Central memory CD4-positive, alpha-beta T cell (primary cell): ENCODE results near the gene ZNF839.
"Not testable (repeated sequence)": the region's sequence is repeated elsewhere in the genome, so short reads cannot be mapped to it uniquely, and the experiment has no call there.

Source experiments
- DNase-seq: peaks from one replicate; pipeline ENCODE4 v3.0.0; 2022

Gene ZNF839

GRCh38 chr14:102344084-102344483 is 24.5 kb downstream of the ZNF839 start:
- DNase-seq = no peak

DNA sequence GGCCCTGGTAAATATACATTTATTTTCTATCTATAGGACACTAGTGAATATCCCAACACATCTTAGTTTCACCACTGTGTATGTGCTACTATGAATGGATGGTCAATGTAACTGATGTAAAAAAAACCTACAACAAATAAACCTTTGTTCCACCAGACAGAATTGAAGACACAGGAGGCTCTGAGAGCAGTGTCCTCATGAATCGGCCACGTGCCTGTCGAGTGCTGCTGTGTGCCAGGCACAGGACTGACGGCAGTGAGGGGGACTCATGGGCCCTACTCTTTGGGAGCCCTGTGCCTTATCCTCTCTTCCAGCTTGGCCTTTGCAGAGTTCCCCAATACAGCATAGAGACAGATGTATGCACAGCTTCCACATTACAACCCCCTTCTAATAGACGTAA is 24.9 kb downstream of the ZNF839 start:
- no peak for DNase-seq

GRCh38 chr14:102345232-102345631 is 25.7 kb downstream of the ZNF839 start:
- no peak for DNase-seq

DNA sequence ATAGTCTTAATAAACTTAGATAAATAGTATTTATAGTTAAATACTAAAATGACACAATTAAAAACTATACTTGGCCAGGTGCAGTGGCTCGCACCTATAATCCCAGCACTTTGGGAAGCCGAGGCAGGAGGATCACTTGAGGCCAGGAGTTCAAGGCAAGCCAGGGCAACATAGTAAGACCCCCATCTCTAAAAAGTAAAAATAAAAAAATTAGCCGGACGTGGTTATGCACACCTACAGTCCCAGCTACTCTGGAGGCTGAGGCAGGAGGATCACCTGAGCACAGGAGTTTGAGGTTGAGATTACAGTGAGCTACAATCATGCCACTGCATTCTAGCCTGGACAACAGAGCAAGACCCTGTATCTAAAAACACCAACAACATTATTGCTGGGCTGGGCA is 27.1 kb downstream of the ZNF839 start:
- DNase-seq = no peak

GRCh38 chr14:102348376-102348775 is 28.8 kb downstream of the ZNF839 start:
- no peak for DNase-seq

DNA sequence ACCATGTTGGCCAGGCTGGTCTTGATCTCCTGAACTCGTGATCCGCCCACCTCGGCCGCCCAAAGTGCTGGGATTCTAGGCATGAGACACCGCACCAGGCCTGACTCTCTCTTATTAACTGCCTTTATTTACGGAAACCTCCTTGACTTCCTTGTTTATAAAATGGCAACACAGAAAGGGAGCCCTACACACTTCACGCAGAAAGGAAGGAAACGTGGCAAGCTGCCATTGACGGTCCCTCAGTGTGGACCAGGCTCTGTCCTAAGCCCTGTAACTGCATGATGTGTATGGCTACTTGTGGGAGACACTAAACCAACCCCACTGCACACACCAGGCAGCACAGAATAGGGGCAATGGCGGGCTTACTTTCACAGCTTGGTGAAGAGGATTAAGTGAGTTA is 31.5 kb downstream of the ZNF839 start:
- no peak for DNase-seq

DNA sequence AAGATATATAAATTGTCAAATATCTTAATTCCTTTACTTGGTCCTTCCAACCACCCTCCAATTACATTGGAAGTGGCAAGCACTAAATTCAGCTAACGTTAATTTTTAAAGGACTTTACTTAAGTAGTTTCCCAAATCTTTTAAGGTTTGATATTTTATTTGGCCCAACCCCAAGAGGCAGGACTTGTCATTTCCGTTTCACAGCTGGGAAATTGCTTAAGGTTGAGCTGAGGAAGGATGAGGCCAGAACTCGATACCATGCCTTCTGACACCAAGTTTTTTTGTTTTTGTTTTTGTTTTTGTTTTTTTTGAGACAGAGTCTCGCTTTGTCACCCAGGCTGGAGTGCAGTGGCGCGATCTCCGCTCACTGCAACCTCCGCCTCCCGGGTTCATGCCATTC is 32.0 kb downstream of the ZNF839 start:
- not testable (repeated sequence) for DNase-seq

- no peak for DNase-seq
Measured at GRCh38 chr14:102352213-102352612, 32.7 kb downstream of the ZNF839 start.

DNA sequence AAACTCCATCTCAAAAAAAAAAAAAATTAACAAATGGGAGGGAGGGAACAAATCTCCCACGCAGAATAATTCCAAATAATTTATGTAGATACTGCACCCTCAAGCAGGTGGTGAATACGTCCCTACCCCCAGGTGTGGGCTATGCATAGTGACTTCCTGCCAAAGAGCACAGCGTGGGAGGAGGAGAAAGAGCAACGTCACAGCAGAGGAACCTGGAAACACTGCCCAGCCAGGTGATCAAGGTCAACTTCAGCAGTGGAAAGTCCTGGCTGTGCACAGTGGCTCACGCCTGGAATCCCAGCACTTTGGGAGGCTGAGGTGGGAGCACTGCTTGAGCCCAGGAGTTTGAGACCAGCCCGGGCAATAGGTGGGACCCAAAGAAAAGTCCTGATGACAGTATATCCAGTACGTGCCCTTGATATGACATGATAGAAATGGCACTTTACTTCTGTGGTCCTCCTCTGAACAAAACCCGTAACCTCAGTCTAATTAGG is 33.6 kb downstream of the ZNF839 start:
- DNase-seq = no peak

- no peak for DNase-seq
Measured at GRCh38 chr14:102356280-102356679, 36.7 kb downstream of the ZNF839 start.

DNA sequence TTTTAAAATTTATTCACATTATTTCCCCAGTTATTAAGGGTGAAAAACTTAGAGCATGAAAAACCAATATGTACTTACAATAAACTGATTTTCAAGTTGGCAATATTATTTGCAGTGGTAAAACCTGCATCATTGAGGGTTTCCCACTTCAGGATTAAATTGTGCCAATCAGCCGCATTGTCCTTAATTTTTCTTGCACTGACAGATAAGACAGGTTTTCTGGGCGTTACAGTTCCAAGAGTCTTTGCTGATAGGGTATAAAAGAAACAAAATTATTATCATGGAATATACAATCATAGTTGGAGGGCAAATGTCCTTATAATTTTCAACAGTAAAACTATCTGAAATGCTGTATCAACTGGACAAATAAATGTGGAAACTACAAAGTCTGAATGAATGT is 39.8 kb downstream of the ZNF839 start:
- no peak for DNase-seq

- no peak for DNase-seq
Measured at GRCh38 chr14:102360388-102360787, 40.8 kb downstream of the ZNF839 start.

- DNase-seq = no peak
Measured at GRCh38 chr14:102362084-102362483, 42.5 kb downstream of the ZNF839 start.

- peak; percentile 91 for DNase-seq
Measured at GRCh38 chr14:102362545-102363181, 43.1 kb downstream of the ZNF839 start, which contains the start of the genes CINP and TECPR2. TSS of gene CINP (minus strand) at chr14:102362890. CDS start at chr14:102362851, 39 bp downstream. TSS of gene TECPR2 (plus strand) at chr14:102362941. CDS start at chr14:102376722, 13,781 bp downstream.

DNA sequence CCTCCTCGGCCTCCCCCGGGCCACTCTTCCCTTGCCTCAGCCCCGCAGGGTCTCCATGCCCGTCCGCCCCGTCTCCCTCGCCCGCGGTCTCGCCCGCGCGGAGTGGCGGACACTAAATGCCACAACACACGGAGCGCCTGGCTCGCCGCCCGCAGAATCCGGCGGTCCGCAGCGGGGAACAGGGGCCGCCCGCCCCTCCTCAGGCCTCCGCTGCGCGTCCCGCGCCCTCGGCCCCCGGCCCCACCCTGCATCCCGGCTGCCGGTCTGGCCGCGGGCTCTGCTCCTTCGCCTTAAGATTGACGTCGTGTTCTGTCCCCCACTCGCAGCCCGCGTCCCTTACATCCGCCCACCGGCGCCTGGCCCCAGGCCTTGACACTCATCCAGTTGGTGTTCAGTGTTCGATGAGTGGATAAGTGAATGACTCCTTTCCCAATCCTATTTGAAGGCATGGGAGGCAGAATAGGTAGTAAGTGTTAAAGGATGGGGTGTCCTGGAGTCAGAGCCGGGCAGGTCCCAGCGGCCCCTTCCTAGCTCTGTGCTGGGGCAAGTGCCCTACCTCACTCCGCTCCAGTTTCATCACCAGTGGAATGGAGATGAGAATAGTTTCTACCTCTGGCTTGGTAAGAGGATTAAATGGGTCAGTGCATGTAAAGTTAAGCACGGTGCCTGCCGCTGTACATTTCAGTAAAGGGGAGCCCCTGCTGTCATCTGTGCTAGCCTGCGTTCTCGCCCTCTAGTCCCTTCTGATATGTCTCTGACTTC is 43.8 kb downstream of the ZNF839 start:
- no peak for DNase-seq

GRCh38 chr14:102370305-102370809 is 50.8 kb downstream of the ZNF839 start:
- DNase-seq = no peak

GRCh38 chr14:102371361-102371760 is 51.8 kb downstream of the ZNF839 start:
- DNase-seq = no peak

GRCh38 chr14:102373110-102373509 is 53.6 kb downstream of the ZNF839 start:
- DNase-seq = no peak

DNA sequence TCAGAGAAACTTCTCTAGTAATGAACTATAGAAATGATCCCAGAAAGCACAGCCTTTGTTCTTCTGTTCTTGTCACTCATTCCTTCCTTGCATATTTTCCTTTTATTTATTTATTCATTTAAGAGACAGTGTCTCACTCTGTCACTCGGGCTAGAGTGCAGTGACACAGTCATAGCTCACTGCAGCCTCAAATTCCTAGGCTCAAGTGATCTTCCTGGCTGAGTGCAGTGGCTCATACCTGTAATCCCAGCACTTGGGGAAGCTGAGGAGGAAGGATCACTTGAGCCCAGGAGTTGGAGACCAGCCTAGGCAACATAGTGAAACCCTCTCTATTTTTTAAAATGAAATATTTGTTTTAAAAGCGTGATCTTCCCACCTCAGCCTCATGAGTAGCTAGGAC is 54.7 kb downstream of the ZNF839 start:
- DNase-seq = no peak

DNA sequence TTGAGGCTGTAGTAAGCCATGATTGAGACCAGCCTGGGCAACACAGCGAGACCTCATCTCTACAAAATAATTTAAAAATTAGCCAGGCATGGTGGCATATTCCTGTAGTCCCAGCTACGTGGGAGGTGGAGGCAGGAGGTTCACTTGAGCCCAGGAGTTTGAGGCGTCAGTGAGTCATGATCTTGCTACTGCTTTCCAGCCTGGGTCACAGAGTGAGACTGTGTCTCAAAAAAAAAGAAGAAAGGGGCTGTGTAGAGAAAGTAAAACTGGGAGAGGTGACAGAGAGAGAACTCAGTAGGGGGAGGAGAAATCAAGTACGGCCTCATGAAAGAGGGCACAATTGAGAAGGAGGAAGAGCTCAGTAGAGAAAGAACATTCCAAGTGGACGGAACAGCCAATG is 55.6 kb downstream of the ZNF839 start:
- no peak for DNase-seq

DNA sequence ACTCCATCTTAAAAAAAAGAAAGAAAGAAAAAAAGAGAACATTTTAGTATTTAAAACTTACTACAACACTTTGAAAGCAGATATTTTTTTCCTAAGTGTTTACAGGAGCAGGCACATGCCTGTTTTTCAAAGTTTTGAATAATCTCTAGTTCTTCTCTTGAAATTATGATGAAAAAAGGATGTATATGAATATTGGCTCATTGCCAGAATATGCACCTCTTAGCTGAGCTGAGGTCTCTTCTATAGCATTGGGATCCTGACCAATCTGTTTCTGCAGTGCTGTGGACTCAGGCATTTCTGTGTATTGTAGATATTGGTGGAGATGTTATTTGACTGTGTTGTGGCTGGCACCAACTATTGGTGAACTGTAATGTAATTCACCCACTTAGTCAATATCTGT is 58.1 kb downstream of the ZNF839 start:
- no peak for DNase-seq

- DNase-seq = no peak
Measured at GRCh38 chr14:102378830-102379229, 59.3 kb downstream of the ZNF839 start.

DNA sequence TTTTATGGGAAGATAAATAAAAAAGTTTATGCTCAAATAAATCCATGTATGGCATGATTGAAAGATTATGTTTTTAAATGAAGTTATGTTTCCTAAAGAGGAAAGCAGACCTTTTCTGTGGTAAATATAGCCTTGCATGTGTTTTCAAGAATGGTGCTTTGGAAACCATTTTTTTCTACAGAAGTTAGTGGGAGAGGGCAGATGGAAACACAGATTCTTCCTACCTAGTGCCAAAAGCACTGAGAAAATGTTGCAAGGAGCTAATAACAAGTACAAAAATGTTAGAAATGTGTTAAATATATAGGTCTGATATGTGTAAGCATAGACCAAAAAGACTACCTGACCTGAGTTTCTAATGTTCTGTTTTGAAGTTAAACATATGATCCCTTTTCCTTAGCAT is 67.5 kb downstream of the ZNF839 start:
- no peak for DNase-seq

GRCh38 chr14:102389246-102389645 is 69.7 kb downstream of the ZNF839 start:
- DNase-seq = no peak
